Femur (tissue), 1 donor: ENCODE measurements around the gene MYD88.

ENCODE experiments used
- DNase-seq: peaks from one replicate; pipeline ENCODE4 v3.0.0-alpha.2; 2017

MYD88 gene

GRCh38 chr3:38165722-38166387 lies 27.4 kb downstream of the MYD88 start:
- no peak for DNase-seq

- DNase-seq, result no peak
Measured at GRCh38 chr3:38167591-38167990, 29.1 kb downstream of the MYD88 start.

- DNase-seq, result no peak
Measured at GRCh38 chr3:38168151-38169026, 29.9 kb downstream of the MYD88 start.

- DNase-seq, result no peak
Measured at GRCh38 chr3:38169027-38169317, 30.5 kb downstream of the MYD88 start.

GRCh38 chr3:38170722-38171121 lies 32.3 kb downstream of the MYD88 start:
- DNase-seq, result no peak

- no peak for DNase-seq
Measured at GRCh38 chr3:38171622-38172021, 33.2 kb downstream of the MYD88 start.

- DNase-seq, result no peak
Measured at GRCh38 chr3:38173834-38174418, 35.5 kb downstream of the MYD88 start.

GRCh38 chr3:38177181-38177580 lies 38.7 kb downstream of the MYD88 start:
- DNase-seq, result no peak

GRCh38 chr3:38186781-38187180 lies 48.3 kb downstream of the MYD88 start:
- no peak for DNase-seq

GRCh38 chr3:38190481-38190881 lies 52.0 kb downstream of the MYD88 start:
- no peak for DNase-seq
